Measurements from ENCODE around the gene BIN1.

The BIN1 gene

GRCh38 chr2:127027715-127028114 lies 79.2 kb downstream of the BIN1 start:
- H3K27me3 ChIP-seq = peaks cover 0 to 23% of the 10 kb centered on the region in 2 donors
- no peaks in the 10 kb centered on the region for H3K36me3 ChIP-seq
- no peaks in the 10 kb centered on the region for H3K9me3 ChIP-seq
- TF ChIP-seq CTCF (IDR thresholded peaks at IDR 0.05) = no peak
- DNase-seq = no peak
- intact Hi-C loops (cut with DNase I; ENCODE audit: low total_unique reads) = no loop called here
- H3K27ac ChIP-seq = no peak overlapping the region
- H3K4me1 ChIP-seq = peaks cover 0 to 17% (median 10%) of the 10 kb centered on the region in 4 donors
- H3K4me3 ChIP-seq = no peak overlapping the region

- peak; percentile 72 to 77 for DNase-seq
- no peak for TF ChIP-seq CTCF (IDR thresholded peaks at IDR 0.05)
- H3K27ac ChIP-seq = no peak overlapping the region
- H3K4me1 ChIP-seq = peaks cover 0 to 17% (median 10%) of the 10 kb centered on the region in 4 donors
- H3K27me3 ChIP-seq = peaks cover 0 to 19% of the 10 kb centered on the region in 2 donors
- intact Hi-C loops (cut with DNase I; ENCODE audit: low total_unique reads) = no loop called here
- peak overlapping the region; percentile 46 to 47 for H3K4me3 ChIP-seq
- H3K9me3 ChIP-seq = no peaks in the 10 kb centered on the region
- no peaks in the 10 kb centered on the region for H3K36me3 ChIP-seq
Measured at GRCh38 chr2:127025359-127026166, 81.4 kb downstream of the BIN1 start.

- DNase-seq = no peak
- no peaks in the 10 kb centered on the region for H3K36me3 ChIP-seq
- H3K4me3 ChIP-seq = peak overlapping the region; percentile 46 to 47
- TF ChIP-seq CTCF (IDR thresholded peaks at IDR 0.05) = peak in 1 of 2 experiments; percentile 14
- no peaks in the 10 kb centered on the region for H3K9me3 ChIP-seq
- H3K4me1 ChIP-seq = peaks cover 0 to 17% (median 10%) of the 10 kb centered on the region in 4 donors
- intact Hi-C loops (cut with DNase I; ENCODE audit: low total_unique reads) = no loop called here
- no peak overlapping the region for H3K27ac ChIP-seq
- H3K27me3 ChIP-seq = peaks cover 0 to 16% of the 10 kb centered on the region in 2 donors
Measured at GRCh38 chr2:127024769-127025358, 82.1 kb downstream of the BIN1 start.

GRCh38 chr2:127023504-127023903 lies 83.5 kb downstream of the BIN1 start:
- H3K9me3 ChIP-seq = no peaks in the 10 kb centered on the region
- no peak for DNase-seq
- no peak for TF ChIP-seq CTCF (IDR thresholded peaks at IDR 0.05)

GRCh38 chr2:127022817-127023216 lies 84.1 kb downstream of the BIN1 start:
- Histone ChIP-seq H3K4me3 (no peak overlapping the region), H3K9me3 (no peaks in the 10 kb centered on the region), H3K4me1 (peaks cover 0 to 17% (median 10%) of the 10 kb centered on the region in 4 donors), H3K36me3 (no peaks in the 10 kb centered on the region), H3K27me3 (peaks cover 0 to 15% of the 10 kb centered on the region in 2 donors), H3K27ac (no peak overlapping the region)
- intact Hi-C loops (cut with DNase I; ENCODE audit: low total_unique reads) = no loop called here
- no peak for DNase-seq
- no peak for TF ChIP-seq CTCF (IDR thresholded peaks at IDR 0.05)

More at GRCh38 chr2:127023504-127023903, 83.5 kb downstream of the BIN1 start:
- no peak overlapping the region for H3K4me3 ChIP-seq
- intact Hi-C loops (cut with DNase I; ENCODE audit: low total_unique reads) = no loop called here
- peaks cover 0 to 16% of the 10 kb centered on the region in 2 donors for H3K27me3 ChIP-seq
- H3K36me3 ChIP-seq = no peaks in the 10 kb centered on the region
- peaks cover 0 to 17% (median 10%) of the 10 kb centered on the region in 4 donors for H3K4me1 ChIP-seq
- no peak overlapping the region for H3K27ac ChIP-seq
